AG08395 (cell line): ENCODE measurements around the gene CDH11.

ENCODE experiments used
- DNase-seq: peaks from one replicate; pipeline ENCODE4 v3.0.0; 2012; ENCODE audit warnings: mixed read lengths, low spot score

CDH11 gene, protein sequence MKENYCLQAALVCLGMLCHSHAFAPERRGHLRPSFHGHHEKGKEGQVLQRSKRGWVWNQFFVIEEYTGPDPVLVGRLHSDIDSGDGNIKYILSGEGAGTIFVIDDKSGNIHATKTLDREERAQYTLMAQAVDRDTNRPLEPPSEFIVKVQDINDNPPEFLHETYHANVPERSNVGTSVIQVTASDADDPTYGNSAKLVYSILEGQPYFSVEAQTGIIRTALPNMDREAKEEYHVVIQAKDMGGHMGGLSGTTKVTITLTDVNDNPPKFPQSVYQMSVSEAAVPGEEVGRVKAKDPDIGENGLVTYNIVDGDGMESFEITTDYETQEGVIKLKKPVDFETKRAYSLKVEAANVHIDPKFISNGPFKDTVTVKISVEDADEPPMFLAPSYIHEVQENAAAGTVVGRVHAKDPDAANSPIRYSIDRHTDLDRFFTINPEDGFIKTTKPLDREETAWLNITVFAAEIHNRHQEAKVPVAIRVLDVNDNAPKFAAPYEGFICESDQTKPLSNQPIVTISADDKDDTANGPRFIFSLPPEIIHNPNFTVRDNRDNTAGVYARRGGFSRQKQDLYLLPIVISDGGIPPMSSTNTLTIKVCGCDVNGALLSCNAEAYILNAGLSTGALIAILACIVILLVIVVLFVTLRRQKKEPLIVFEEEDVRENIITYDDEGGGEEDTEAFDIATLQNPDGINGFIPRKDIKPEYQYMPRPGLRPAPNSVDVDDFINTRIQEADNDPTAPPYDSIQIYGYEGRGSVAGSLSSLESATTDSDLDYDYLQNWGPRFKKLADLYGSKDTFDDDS

DNA sequence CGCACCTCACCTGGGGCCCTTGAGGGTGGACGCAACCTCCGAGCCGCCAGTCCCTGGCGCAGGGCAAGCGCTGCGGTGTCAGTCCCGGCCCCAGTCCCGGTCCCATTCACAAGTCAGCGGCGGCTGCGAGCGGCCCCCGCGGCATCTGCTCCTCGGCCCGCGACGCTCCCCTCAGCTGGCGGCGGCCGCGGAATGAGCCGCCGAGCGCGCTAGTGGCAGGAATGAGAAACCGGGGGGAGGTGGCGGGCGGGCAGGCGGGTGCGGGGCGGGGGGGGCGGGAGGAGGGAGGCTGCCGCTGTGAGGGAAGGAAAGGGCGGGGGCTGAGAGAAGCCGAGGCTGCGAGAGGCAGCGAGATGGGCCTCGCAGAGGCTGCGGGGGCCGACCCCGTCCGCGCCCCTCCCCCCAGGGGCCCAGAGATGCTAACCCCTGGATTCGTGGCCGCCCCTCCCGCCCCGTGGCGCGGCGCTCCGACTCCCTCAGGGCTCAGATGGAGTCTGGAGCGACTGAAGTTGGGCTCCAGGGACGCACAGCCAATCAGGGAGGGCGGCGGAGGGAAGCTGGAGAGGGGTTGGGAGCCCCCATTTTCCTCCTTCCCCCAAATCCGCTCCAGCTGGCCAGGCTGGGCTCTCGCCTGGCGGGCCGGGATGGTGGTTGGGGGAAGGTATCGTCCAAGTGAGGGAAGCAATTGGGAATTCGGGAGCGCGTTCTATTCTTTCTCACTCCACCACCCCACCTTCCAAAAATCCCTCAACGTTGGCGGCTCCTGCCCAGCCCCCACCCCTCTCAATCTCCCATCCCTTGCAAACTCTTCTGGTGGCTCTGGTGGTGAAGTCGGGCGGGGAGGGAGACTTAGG, at the start of gene CDH11:
TSS of gene CDH11 (minus strand) at position 194 of the 854 bp plus-strand sequence. CDS start 117,194 bp downstream, outside the sequence.
- peak; percentile 82 for DNase-seq

DNA sequence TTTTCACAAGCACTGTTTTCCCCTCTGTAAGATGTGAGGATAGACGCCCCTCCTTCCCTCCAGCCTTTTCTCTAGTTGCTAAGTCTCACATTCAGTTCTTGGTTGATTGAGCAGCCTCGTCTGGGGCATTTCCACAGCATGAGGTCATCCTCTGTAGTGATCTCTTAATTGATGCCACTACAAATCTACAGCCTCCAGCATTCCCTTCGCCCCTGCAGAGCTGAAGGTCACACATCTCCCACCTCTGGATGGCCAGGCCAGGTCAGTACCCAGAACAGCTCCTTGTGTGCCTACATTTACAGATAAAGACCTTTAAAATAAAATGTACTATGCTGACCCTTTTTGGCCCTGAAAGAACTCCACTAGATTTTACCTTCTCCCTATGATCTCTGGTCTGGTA, 32.5 kb upstream of the CDH11 start:
- DNase-seq = peak; percentile 4

DNA sequence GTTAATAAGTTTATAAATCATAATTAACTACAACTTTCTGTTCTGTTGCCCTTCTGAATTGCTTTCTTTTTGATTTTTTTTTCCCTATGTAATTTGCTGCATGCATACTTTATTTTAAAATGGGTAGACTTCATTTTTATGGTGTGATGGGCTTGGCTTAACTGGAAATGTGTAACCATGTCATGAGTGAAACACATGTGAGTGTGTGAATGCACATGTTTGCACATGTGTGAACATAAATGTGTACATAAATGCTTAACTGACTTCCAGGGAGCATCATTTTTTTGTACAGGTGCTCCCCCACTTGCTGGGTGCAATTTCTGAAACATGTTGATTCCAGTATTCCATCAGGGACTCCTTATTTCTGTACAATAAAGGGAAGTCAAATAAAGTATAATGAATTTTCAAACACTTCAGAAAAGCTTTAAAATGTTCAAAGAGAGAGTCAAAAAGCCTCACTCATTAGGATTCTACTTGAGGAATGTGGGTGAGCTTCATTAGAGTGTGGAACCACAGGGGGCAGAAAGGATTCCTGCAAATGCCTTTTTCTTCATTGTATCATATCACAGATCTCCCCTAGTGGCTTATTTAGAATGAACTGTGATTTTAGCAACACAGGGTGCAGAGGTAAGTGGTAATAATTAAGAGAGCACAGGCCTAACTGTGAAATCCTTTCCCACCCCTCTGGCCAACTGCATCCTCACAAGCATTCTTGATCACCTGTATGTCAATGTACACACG, 31.7 kb upstream of the CDH11 start:
- no peak for DNase-seq

DNA sequence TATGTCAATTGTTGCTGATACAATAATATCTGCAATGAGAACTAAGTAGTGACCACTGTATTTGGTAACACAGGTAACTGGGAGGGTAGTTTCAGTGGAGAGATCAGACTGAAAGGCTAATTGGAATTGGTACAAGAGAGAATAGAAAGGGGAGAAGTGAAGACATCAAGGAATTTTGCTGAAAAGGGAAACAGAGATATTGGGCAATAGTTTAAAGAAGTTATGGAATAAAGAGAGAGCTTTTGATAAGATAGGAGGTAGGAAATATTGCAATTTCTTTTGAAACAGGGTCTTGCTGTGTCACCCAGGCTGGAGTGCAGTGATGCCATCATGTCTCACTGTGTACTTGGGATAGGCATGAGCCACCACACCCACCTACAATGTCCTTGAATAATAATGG, 26.9 kb upstream of the CDH11 start:
- DNase-seq = no peak

DNA sequence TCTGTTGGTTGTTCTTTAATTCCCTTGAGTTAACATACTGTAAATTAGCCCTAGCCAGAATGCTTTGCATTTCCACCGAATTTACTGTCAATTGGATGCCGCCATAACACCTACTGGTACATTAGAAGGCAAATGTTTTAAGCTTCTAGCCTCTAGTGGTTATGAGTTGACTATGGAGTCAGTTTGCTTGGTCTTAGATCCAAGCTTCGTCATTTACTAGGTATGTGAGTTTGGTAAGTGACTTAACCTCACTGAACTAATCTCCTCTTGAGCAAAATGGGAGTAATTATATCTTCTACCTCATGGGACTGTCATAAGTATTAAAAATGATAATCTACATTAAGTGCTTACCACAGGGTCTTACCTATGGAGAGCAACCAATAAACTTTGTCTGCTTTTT, 20.4 kb upstream of the CDH11 start:
- no peak for DNase-seq

DNA sequence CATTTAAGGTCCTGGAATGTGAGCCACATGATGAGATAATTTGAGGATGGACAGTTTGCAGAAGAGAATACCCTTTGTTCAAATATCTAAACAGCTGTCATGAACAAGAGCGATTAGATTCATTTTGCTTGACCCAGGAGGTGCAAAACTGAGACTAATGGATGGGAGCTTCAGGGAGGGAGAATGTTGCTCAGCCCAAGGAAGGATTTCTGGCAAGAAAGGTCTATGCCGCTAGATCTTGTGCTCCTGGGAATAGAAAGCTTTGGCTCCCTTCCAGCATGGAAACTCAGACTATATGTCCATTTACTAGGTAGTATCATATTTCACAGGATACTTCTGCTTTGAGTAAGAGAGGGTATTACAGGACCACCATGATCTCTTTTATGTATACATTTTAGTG, 14.8 kb upstream of the CDH11 start:
- DNase-seq = no peak

DNA sequence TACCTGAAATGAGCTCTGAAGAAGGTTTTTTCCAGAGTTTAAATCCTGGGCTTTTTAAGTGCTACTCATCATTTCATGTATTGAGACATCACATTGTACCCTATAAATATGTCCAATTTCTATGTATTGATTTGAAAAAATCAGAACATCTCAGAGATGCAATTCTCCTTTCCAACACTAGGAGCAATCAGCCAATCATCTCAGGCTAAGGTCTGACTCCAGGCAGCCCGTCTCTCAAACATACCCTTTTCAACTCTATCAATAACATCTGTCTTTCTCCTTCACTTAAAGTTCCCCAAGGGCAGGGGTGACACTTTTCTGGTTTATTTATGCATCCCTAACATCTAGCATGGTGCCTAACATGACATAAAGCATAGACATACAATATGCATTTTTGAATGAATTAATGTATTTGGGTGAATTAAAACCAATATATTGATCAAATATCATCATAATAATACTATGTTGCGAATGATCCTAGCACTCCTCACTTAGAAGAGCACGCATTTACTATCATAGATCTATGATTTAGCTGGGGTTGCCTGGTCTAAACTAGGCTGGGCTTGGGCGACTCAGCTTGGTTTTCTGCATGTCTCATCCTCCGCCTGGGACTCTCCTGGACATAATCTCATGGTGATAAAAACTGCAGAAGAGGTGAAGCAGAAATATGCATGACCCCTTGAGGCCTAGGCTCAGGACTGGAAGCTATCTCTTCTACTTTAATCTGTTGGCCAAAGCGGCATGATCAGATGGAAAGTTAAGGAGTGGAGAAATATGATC, 5.2 kb upstream of the CDH11 start:
- DNase-seq = no peak

DNA sequence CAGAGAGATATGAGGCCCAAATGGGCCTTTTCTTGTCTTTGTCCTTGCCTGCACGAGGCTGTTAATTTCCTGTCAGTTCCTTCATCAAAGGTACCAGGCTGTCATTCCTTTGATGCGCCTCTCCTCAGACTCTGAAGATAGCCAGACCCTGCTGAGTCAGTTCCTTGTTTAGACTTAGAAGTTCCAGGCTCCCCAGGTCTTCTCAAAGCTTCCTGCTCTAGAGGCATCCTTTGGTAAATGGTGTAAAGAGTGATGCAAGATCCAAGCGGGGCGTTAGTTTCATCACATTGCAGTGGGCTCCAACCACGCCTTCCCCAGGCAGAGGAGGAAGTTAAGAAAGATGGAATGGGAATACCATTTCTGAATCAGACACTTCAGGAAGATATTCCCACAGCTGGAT, 4.0 kb upstream of the CDH11 start:
- DNase-seq = no peak

DNA sequence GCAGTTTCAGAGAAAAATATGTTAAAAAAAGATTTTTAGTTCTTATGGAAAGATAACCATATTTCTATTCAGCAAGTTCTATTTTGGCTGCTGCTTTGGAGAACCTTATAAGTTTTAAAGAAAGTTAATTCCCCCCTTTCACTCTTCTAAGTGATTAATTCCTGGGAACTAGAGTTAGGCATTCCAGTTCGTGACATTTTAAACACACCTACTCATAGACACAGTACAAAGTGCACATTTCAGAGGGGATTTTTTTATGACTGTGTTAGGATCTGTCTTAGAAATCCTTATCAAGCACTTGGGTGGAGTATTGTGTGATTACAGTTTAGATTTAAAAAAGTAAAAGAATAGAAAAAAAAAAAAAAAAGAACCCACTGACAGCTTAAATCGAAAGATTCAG, 3.5 kb upstream of the CDH11 start:
- no peak for DNase-seq

DNA sequence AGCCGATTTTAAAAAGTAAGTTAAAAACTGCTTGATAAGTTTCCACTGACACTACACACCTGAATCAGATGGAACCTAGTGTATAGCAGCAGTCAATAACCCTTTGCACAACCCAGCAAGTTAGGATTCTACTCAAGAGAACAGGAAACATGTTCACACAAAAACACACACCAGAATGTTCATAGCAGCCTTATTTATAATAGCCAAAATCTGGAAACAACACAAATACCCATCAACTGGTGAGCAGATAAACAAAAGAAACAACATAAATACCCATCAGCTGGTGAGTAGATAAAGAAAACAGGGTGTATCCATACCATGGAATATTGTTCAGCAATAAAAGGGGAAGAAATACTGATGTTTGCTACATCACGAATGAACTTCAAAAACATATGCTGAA, 2.7 kb upstream of the CDH11 start:
- DNase-seq = no peak

DNA sequence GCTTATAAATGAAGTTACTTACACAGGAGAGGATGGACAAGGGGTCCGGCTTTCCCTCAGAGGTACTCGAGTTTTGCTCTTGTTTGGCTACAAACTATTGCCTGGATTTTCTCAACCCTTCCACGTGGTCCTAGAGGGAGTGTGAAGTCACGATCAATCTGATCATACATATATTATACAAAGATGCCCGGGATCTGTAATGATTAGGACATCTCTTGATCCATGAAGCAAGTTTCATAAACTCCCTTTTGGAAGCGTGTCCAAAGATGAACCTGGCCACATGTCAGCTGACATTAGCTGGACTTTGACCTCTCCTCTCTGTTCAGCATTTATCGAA, 2.3 kb upstream of the CDH11 start:
- DNase-seq = no peak

DNA sequence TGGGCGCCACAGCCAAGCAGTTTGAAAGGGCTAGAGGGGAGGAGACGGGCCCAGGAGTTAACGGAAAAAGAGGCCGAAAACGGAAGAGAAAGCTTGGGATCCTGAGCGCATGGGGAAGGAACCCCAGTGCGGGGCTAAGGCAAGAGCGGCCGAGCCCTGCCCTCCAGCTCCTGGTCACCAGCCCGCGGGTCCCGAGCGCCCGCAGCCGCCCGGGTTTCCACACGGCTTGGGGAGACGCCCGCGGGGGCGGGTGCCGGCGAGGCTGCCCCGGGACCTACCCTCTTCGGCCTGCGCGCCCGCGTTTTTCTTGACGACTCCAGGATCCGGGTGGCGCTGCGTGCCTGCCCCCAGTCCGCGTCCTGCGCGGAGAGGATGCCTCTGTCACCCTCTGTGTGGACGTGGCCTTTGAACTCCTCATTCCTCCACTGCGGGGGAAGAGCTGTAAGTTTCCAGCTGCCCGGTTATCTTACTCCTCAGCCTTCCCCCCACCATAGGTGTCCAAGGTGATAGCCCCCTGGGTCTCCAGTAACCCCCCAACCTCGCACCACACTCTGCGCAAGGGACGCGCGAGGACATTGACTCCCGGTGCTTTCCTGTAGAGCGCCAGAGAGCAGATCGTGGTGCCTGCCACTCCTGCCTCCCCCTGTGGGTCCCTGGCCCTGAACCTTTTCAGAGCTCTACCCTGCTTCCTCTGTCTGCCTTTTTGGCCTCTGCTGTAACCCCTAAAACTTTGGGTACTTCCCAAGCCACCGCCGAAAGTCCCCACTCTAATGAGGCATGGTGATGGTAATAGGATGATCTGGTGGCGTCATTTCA, 1.7 kb upstream of the CDH11 start:
- DNase-seq = no peak

DNA sequence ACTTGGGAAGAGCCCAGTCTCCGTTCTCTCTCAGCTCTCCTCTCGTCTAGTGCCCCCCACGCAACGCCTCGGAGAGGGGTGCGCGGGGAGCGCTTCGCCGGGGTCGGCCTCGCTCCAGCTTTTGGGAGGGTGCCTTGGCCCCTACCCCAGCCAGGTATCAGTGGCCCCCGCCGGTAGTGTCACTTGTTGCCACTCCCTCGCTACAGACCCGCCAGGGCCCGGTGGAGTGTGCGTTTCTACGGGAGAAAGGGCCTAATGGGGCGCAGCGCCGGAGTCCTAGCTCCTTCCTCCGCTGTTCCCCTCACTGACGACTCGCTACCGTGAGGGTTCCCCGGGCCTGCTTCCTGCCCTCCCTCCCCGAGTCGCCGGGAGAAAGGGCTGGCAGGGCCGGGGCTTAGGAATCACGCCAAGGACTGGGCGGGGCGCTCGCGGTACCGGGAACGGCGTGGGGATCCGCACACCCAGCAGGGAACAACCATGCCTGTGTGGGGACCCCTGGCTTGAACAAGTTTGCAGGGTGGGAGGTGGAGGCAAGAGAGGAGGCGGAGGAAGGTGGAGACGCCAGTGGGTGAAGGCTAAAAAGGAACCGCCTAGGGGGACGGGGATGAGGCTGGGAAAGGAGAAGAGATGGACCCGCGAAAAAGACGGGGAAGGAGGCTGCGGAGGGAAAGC, 997 bp upstream of the CDH11 start:
- peak; percentile 57 for DNase-seq

DNA sequence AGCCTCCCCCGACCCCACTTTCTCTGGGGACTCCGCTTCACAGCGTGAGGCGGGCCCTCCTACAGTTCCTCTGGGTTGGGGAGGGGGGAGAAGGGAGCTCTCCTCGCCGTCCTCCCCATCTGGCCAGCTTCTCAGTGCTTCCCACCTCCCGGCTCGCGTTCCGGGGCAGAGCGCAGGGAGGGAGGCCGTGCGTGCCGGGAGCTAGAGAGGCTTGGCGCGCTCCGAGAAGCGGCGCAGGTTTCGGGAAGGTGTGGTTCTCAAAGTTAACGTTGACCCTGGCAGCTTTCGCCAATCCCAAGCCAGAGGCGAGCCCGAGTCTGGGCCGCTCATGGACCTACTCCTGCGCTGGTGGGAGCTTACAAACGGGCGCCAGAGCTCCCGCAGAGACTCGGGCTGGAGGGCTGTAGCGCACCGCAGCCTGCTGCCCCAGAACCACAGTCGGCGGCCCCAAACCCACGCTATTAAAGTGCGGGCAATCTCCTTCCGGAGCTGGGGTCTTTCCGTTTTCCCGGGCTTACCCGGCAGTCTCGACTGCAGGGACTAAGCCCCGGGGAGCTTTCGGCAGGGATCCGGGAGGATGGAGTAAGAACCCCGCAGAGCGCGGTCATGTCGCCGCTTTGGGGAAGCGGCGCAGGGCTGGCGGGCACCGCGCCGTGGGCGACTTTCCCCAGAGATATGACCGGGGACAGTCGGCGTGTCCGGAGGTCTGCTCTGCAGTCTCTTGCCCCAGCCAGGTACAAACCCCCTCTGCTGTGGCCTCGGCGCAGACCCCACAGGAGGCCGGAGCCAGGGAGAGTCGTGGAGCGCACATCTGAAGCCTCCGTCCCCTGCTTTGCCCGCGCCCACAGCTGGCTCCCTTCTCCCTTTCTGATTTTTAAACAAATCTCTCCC, 787 bp downstream of the CDH11 start:
- no peak for DNase-seq

DNA sequence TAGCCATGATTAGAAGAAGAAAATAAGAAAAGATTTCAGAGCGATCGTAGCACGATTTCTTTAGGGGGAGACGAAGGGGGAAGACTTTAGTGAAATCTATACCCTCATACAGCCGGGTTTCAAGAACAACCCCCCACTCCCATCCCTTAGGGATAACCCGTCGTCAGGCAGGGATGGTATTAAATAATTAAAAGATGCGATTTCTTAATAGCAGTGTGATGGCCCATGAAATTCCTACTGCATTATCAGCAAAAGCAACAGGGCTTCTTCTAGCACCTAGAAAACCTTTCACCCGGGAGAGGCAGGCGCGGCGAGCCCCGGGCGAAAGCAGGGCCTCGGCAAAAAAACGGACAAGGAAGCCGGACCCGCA, 1.4 kb downstream of the CDH11 start:
- no peak for DNase-seq

DNA sequence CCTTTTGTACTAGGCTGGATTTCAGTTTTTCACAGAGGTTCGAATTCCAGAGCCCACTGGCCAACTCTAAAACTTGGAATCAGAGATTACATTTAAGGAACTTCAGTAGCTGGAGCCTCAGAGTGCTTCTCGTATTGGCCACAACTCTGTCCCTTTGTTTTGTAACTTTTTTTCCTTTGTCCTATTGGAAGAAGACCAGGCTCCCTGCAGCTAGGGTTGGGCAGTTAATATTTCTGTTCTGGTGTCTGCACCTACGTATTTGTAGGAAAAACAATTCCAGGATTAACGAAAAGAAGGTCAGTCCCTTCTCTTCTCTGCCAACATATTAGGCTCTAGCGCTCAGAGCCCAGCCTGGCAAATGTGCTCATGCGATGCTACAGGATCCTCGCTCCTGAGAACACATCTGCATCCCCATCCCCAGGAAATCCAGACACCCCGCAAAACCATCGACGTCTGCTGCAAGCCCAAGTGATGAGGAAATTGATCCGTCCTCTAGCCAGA, 1.9 kb downstream of the CDH11 start:
- DNase-seq = peak; percentile 56

DNA sequence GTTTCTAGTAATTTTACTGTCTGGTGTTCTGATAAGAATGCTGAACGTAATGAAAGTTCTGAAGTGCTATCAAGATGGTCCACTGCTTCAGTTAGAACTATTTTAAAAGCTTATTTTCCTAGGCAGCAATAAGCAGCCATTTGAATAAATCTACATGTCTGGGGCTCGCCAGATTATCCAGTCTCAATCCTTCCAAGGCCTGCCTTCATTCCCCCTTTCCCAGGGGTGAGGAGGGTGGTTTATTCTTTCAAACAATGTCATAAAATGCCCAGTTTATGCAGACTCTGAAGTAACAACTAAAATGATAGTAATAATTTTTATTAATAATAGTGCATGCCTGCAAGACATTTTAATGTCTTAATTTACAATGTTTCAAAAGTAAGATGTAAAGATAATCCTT, 2.4 kb downstream of the CDH11 start:
- DNase-seq = no peak

DNA sequence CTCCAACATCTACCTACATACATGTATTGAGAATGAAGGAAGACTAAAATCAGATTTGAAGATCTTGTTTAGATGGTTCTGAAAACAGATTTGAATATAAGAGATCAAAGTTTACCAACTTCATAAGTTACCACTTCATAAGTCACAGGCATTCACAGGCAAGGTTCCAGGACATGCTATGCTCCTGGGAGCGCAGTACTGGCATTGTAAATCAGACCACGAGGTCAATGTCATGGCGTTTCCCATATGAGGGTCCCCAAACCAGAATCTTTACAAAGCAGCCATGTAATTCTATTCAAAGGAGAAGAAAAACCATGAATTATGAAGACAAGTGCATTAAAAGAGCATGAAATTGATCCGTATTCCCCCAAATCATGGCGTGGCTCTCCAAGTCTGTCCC, 3.0 kb downstream of the CDH11 start:
- DNase-seq = no peak
